IMR-90 (cell line): ENCODE results near the gene NME4. TPM values are rescaled to one million over a fixed set of nuclear protein-coding genes. Genes with fewer than 3 reads are reported as not detected.

ENCODE experiments used
- ATAC-seq: fragments of 200-7000 bp; cut with Tn5 transposase; 2 replicates; pipeline ENCODE4 v1.9.1; 2020; ENCODE audit warnings: low read depth, mild to moderate bottlenecking, moderate library complexity
- BruUV-seq: library from RNA; stranded (reverse); fragments of 400-500 nt; replicated peaks from 2 replicates; lab custom pipeline; 2021; lab: Mats Ljungman, UMichigan
- CTCF ChIA-PET: fragments of 300-600 bp; formaldehyde crosslinking; extraction: SDS; loops from one replicate; lab custom pipeline; 2021; ENCODE audit warnings: antibody characterized with exemption; lab: Yijun Ruan, JAX
- POLR2A ChIA-PET: fragments of 300-600 bp; sonication (Branson Sonifier 250); formaldehyde crosslinking; loops from one replicate; lab custom pipeline; 2022; ENCODE audit warnings: antibody characterized with exemption; ENCODE audit not compliant: unreplicated experiment; lab: Charles Lee
- DNase-seq: peaks from one replicate; pipeline ENCODE4 v3.0.0; 2013
- H2AFZ ChIP-seq: replicated peaks from 2 replicates; pipeline ENCODE3; 2013; ENCODE audit warnings: low read length, mild to moderate bottlenecking; ENCODE audit not compliant: poor library complexity
- H2AK5ac ChIP-seq: 2 replicates; pipeline ENCODE4 v1.6.1; 2013; ENCODE audit warnings: low read depth, low read length, inconsistent platforms
- H2AK9ac ChIP-seq: replicated peaks from 2 replicates; pipeline ENCODE3; 2013; ENCODE audit warnings: mild to moderate bottlenecking, low read depth, low read length, moderate library complexity; ENCODE audit not compliant: poor library complexity
- H2BK120ac ChIP-seq: 2 replicates; pipeline ENCODE4 v1.6.1; 2013; ENCODE audit warnings: low read depth, low read length, inconsistent platforms
- H2BK15ac ChIP-seq: 3 replicates; pipeline ENCODE4 v1.6.1; 2013; ENCODE audit warnings: low read depth, low read length, inconsistent platforms
- H2BK20ac ChIP-seq: 2 replicates; pipeline ENCODE4 v1.6.1; 2013; ENCODE audit warnings: low read depth, mild to moderate bottlenecking, inconsistent platforms, low read length, moderate library complexity
- H2BK5ac ChIP-seq: 2 replicates; pipeline ENCODE4 v1.6.1; 2013; ENCODE audit warnings: mild to moderate bottlenecking, low read depth, low read length, inconsistent platforms; ENCODE audit not compliant: poor library complexity, severe bottlenecking
- H3K14ac ChIP-seq: replicated peaks from 2 replicates; pipeline ENCODE4 v1.6.1; 2013; ENCODE audit warnings: low read depth, low read length, inconsistent platforms
- H3K18ac ChIP-seq: 2 replicates; pipeline ENCODE4 v1.6.1; 2013; ENCODE audit warnings: low read depth, low read length, control low read depth
- H3K23ac ChIP-seq: 2 replicates; pipeline ENCODE4 v1.6.1; 2013; ENCODE audit warnings: low read depth, low read length, inconsistent platforms
- H3K27ac ChIP-seq: 2 replicates; pipeline ENCODE4 v1.5.1; 2013; ENCODE audit warnings: mild to moderate bottlenecking, control low read depth, low read length; ENCODE audit not compliant: insufficient read depth
- H3K27me3 ChIP-seq: 2 replicates; pipeline ENCODE4 v1.6.1; 2013; ENCODE audit warnings: low read length; ENCODE audit not compliant: control insufficient read depth, insufficient read depth
- H3K36me3 ChIP-seq: 2 replicates; pipeline ENCODE4 v1.6.1; 2013; ENCODE audit warnings: low read length, mixed read lengths; ENCODE audit not compliant: control insufficient read depth, insufficient read depth
- H3K4ac ChIP-seq: 2 replicates; pipeline ENCODE4 v1.6.1; 2013; ENCODE audit warnings: low read depth, low read length, inconsistent platforms
- H3K4me1 ChIP-seq: 2 replicates; pipeline ENCODE4 v1.6.1; 2013; ENCODE audit warnings: low read length, mixed read lengths; ENCODE audit not compliant: control insufficient read depth, insufficient read depth
- H3K4me2 ChIP-seq: 2 replicates; pipeline ENCODE4 v1.6.1; 2013; ENCODE audit warnings: low read depth, mild to moderate bottlenecking, control low read depth, low read length, moderate library complexity
- H3K4me3 ChIP-seq: 2 replicates; pipeline ENCODE4 v1.5.1; 2013; ENCODE audit warnings: low read depth, mild to moderate bottlenecking, control low read depth, low read length, moderate library complexity; ENCODE audit not compliant: insufficient read depth
- H3K56ac ChIP-seq: 2 replicates; pipeline ENCODE4 v1.6.1; 2013; ENCODE audit warnings: low read length, inconsistent platforms; ENCODE audit not compliant: insufficient read depth; ENCODE audit errors: extremely low read depth
- H3K79me1 ChIP-seq, 2 experiments: 2 replicates each; pipeline ENCODE4 v1.6.1; 2013; ENCODE audit warnings: low read length in 2 of 2, inconsistent platforms in 1 of 2, low read depth in 1 of 2
- H3K9ac ChIP-seq: 2 replicates; pipeline ENCODE4 v1.6.1; 2013; ENCODE audit warnings: low read depth, low read length, control low read depth
- H3K9me1 ChIP-seq: 2 replicates; pipeline ENCODE4 v1.6.1; 2013; ENCODE audit warnings: low read length, inconsistent platforms; ENCODE audit not compliant: insufficient read depth
- H3K9me3 ChIP-seq: 2 replicates; pipeline ENCODE4 v1.6.1; 2013; ENCODE audit warnings: low read length; ENCODE audit not compliant: control insufficient read depth, insufficient read depth
- H4K20me1 ChIP-seq: 2 replicates; pipeline ENCODE4 v1.6.1; 2013; ENCODE audit warnings: low read length, inconsistent platforms; ENCODE audit not compliant: insufficient read depth
- H4K5ac ChIP-seq: 2 replicates; pipeline ENCODE4 v1.6.1; 2013; ENCODE audit warnings: mild to moderate bottlenecking, low read depth, low read length, control low read depth
- H4K8ac ChIP-seq, 2 experiments: 2 replicates each; pipeline ENCODE4 v1.6.1; 2013; ENCODE audit warnings: low read depth in 2 of 2, low read length in 2 of 2, control low read depth in 1 of 2, inconsistent platforms in 1 of 2
- H4K91ac ChIP-seq: 2 replicates; pipeline ENCODE4 v1.6.1; 2013; ENCODE audit warnings: low read depth, low read length, inconsistent platforms; ENCODE audit not compliant: insufficient read depth
- BHLHE40 ChIP-seq: fragments of 150-350 bp; IDR thresholded peaks from 2 replicates; pipeline ENCODE4 v1.6.1; 2016; ENCODE audit warnings: mild to moderate bottlenecking, low read depth, low read length
- CHD1 ChIP-seq: IDR thresholded peaks from 2 replicates; pipeline ENCODE4 v1.6.1; 2012; ENCODE audit warnings: low read depth, low read length, improper control_type of control experiment
- FOS ChIP-seq: fragments of 150-350 bp; IDR thresholded peaks from 2 replicates; pipeline ENCODE4 v1.6.1; 2016; ENCODE audit warnings: low read depth, low read length
- MAFK ChIP-seq: IDR thresholded peaks from 2 replicates; pipeline ENCODE4 v1.6.1; 2012; ENCODE audit warnings: low read depth, low read length, improper control_type of control experiment
- MAZ ChIP-seq: IDR thresholded peaks from 2 replicates; pipeline ENCODE4 v1.6.1; 2012; ENCODE audit warnings: low read depth, mild to moderate bottlenecking, low read length, improper control_type of control experiment, moderate library complexity, borderline replicate concordance
- MXI1 ChIP-seq: IDR thresholded peaks from 2 replicates; pipeline ENCODE4 v1.6.1; 2012; ENCODE audit warnings: low read depth, mild to moderate bottlenecking, low read length, moderate library complexity, borderline replicate concordance
- POLR2A ChIP-seq: IDR thresholded peaks from 2 replicates; pipeline ENCODE4 v1.6.1; 2012; ENCODE audit warnings: mild to moderate bottlenecking, low read depth, low read length
- RAD21 ChIP-seq: IDR thresholded peaks from 2 replicates; pipeline ENCODE4 v1.6.1; 2012; ENCODE audit warnings: low read length, improper control_type of control experiment
- RCOR1 ChIP-seq: IDR thresholded peaks from 2 replicates; pipeline ENCODE4 v1.6.1; 2012; ENCODE audit warnings: mild to moderate bottlenecking, low read length, improper control_type of control experiment; ENCODE audit not compliant: insufficient replicate concordance
- SMC3 ChIP-seq: fragments of 150-350 bp; IDR thresholded peaks from 2 replicates; pipeline ENCODE4 v1.6.1; 2016; ENCODE audit warnings: low read depth, mild to moderate bottlenecking, antibody characterized with exemption, low read length, moderate library complexity
- WGBS, 2 experiments: methylation state at CpG; one replicate each; pipeline versions ENCODE4 v1.1.5 to v1.1.7; 2013; ENCODE audit warnings: missing lambda C conversion rate in 2 of 2; ENCODE audit not compliant: insufficient read length in 1 of 2; ENCODE audit errors: extremely low coverage in 2 of 2; 5-methylcytosine and 5-hydroxymethylcytosine counted together
- dilution Hi-C: fragments of 300-500 bp; cut with HindIII; formaldehyde crosslinking; loops from one replicate; pipeline ENCODE4 v1.14.3; 2018; ENCODE audit warnings: low sequenced_read_pairs; ENCODE audit not compliant: unreplicated experiment
- in situ Hi-C: fragments of 300-500 bp; cut with MboI; formaldehyde crosslinking; loops from 3 replicates; pipeline ENCODE4 v1.14.3; 2019; ENCODE audit warnings: low sequenced_read_pairs, inconsistent platforms, mixed read lengths
- intact Hi-C: fragments of 100-400 bp; cut with micrococcal nuclease; formaldehyde crosslinking; loops from 2 replicates; pipeline ENCODE4 v1.10.0; 2022
- polyA plus RNA-seq, 3 experiments: library from polyadenylated mRNA; depleted of rRNA; stranded (reverse); fragments of >200 nt; gene quantifications; 2 replicates each; pipeline ENCODE4 v1.2.3, GENCODE V29; 2012; ENCODE audit warnings: low replicate concordance in 1 of 3
- total RNA-seq: library from RNA; depleted of rRNA; stranded (reverse); fragments of >200 nt; gene quantifications from 2 replicates; pipeline ENCODE4 v1.2.3, GENCODE V29; 2012
- TF ChIP-seq, protein P1 (sequence below): fragments of 150-350 bp; IDR thresholded peaks from 2 replicates; pipeline ENCODE4 v1.6.1; 2016; ENCODE audit warnings: low read depth, mild to moderate bottlenecking, low read length, moderate library complexity, borderline replicate concordance
- TF ChIP-seq, protein P2 (sequence below): fragments of 150-350 bp; IDR thresholded peaks from 2 replicates; pipeline ENCODE4 v1.6.1; 2017; ENCODE audit warnings: mild to moderate bottlenecking, antibody characterized with exemption, low read length, low read depth
- TF ChIP-seq, protein P3 (sequence below): conservative IDR thresholded peaks from 2 replicates; pipeline ENCODE4 v1.5.1; 2012; ENCODE audit warnings: mild to moderate bottlenecking, low read depth, low read length, improper control_type of control experiment

Gene NME4
- total and polyA plus RNA-seq, 2 of the 4 experiments (the other 2 are of a cell fraction) = 124 to 288 TPM

DNA sequence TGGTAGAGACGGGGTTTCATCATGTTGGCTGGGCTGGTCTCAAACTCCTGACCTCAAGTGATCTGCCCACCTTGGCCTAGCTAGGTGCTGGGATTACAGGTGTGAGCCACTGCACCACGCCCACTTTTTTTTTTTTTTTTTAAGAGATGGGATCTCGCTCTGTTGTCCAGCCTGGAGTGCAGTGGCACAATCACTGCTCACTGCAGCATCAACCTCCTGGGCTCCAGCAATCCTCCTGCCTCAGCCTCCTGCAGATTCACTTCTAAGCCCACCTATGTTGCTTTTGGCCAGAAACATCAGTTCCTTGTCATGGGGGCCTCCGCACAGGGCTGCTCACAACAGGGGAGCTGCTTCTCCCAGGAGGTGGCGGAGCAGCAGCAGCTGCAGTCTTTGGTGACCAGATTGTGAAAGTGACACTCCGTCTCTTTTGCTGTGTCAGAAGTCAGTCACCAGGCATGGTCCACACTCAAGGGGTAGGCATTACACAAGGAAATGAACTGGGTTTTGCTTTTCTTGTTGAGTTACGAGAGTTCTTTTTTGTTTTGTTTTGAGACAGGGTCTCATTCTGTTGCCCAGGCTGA, 4.5 kb upstream of the NME4 start (continued):
- TF ChIP-seq RCOR1 = no peak

DNA sequence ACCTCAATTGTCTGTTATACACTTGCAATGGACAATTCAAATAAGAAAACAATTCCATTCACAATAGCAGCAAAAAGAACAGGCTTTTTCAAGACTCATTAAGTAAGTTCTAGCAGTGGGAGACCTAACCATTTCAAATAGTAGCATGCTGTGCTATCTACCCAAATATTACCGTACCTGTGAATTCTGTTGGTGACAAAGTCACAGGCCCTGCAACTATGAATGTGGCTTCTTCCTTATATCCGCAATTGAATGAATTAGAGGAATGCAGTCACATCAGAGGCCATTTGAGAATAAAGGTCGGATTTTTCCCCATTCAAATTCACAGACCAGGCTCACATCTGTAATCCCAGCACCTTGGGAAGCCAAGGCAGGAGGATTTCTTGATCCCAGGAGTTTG, 800 bp upstream of the NME4 start:
- Histone ChIP-seq H3K23ac (no peak overlapping the region), H2AFZ (peak overlapping the region; percentile 84), H3K9me1 (0 out of 2 replicates have a peak, but pooled peaks cover 7% of the 10 kb centered on the region), H3K79me1 (peaks cover 4 to 35% of the 10 kb centered on the region in 2 experiments; a peak in 3 of 4 replicates), H4K91ac (no peak overlapping the region), H2BK5ac (no peak overlapping the region), H4K8ac (peak overlapping the region in 1 of 2 experiments; percentile 58; a peak in 2 of 4 replicates), H3K4me2 (no peak overlapping the region; the same call in 1 of the 2 replicates), H2BK20ac (no peak overlapping the region), H3K4me1 (peaks cover 4% of the 10 kb centered on the region), H3K4me3 (no peak overlapping the region), H3K27me3 (no peaks in the 10 kb centered on the region), H3K14ac (no peak overlapping the region), H4K20me1 (peaks cover 15% of the 10 kb centered on the region; the same call in 1 of the 2 replicates), H3K9ac (no peak overlapping the region), H2AK9ac (no peak overlapping the region), H4K5ac (no peak overlapping the region), H2BK120ac (no peak overlapping the region), H3K4ac (no peak overlapping the region), H3K56ac (no peak overlapping the region), H3K18ac (no peak overlapping the region), H3K36me3 (peaks cover 19% of the 10 kb centered on the region), H3K9me3 (peaks cover 3% of the 10 kb centered on the region), H2AK5ac (no peak overlapping the region), H2BK15ac (no peak overlapping the region), H3K27ac (no peak overlapping the region)
- no TSS peak for BruUV-seq
- dilution Hi-C loops = no loop called here
- intact Hi-C loops = loop anchor here (2.0 to 10.0 kb wide), 2 partner anchors 89 to 193 kb away; no protein-coding TSS in a partner anchor
- no CpG with 5 or more reads among the region's 3 CpGs for WGBS, 2 experiments
- CTCF ChIA-PET = interaction anchor here (0.6 kb wide), 1 partner anchor 413 kb away, joined by 3 read pairs; no protein-coding TSS in a partner anchor
- in situ Hi-C loops = loop anchor here (10.0 kb wide), 1 partner anchor 249 kb away; the partner anchor contains the start of genes MCRIP2 and WDR90
- no peak for ATAC-seq
- no peak for DNase-seq
- POLR2A ChIA-PET = no interaction called here
- TF ChIP-seq, protein P1, sequence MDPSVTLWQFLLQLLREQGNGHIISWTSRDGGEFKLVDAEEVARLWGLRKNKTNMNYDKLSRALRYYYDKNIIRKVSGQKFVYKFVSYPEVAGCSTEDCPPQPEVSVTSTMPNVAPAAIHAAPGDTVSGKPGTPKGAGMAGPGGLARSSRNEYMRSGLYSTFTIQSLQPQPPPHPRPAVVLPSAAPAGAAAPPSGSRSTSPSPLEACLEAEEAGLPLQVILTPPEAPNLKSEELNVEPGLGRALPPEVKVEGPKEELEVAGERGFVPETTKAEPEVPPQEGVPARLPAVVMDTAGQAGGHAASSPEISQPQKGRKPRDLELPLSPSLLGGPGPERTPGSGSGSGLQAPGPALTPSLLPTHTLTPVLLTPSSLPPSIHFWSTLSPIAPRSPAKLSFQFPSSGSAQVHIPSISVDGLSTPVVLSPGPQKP = no peak
- TF ChIP-seq, protein P2, sequence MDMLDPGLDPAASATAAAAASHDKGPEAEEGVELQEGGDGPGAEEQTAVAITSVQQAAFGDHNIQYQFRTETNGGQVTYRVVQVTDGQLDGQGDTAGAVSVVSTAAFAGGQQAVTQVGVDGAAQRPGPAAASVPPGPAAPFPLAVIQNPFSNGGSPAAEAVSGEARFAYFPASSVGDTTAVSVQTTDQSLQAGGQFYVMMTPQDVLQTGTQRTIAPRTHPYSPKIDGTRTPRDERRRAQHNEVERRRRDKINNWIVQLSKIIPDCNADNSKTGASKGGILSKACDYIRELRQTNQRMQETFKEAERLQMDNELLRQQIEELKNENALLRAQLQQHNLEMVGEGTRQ = no peak
- TF ChIP-seq SMC3 (no peak), BHLHE40 (no peak), MAFK (no peak), RCOR1 (no peak), MXI1 (no peak), POLR2A (no peak), RAD21 (no peak), FOS (no peak), MAZ (no peak), CHD1 (no peak)
- TF ChIP-seq, protein P3, sequence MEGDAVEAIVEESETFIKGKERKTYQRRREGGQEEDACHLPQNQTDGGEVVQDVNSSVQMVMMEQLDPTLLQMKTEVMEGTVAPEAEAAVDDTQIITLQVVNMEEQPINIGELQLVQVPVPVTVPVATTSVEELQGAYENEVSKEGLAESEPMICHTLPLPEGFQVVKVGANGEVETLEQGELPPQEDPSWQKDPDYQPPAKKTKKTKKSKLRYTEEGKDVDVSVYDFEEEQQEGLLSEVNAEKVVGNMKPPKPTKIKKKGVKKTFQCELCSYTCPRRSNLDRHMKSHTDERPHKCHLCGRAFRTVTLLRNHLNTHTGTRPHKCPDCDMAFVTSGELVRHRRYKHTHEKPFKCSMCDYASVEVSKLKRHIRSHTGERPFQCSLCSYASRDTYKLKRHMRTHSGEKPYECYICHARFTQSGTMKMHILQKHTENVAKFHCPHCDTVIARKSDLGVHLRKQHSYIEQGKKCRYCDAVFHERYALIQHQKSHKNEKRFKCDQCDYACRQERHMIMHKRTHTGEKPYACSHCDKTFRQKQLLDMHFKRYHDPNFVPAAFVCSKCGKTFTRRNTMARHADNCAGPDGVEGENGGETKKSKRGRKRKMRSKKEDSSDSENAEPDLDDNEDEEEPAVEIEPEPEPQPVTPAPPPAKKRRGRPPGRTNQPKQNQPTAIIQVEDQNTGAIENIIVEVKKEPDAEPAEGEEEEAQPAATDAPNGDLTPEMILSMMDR = no peak
